Endothelial cell (in vitro differentiated cells): ENCODE measurements around the gene BNC2. TPM values are rescaled to one million over a fixed set of nuclear protein-coding genes. Genes with fewer than 3 reads are reported as not detected.

Experiments used
- DNase-seq: peaks from one replicate; pipeline ENCODE4 v3.0.0; 2021; ENCODE audit warnings: low spot score
- H3K27ac Mint-ChIP-seq: one replicate; pipeline ENCODE4 v1.8.0; 2021; ENCODE audit warnings: mixed read lengths, inconsistent platforms; ENCODE audit not compliant: unreplicated experiment
- H3K27me3 Mint-ChIP-seq: one replicate; pipeline ENCODE4 v1.8.0; 2021; ENCODE audit warnings: mild to moderate bottlenecking, moderate library complexity, mixed read lengths, inconsistent platforms; ENCODE audit not compliant: unreplicated experiment
- H3K36me3 Mint-ChIP-seq: one replicate; pipeline ENCODE4 v1.8.0; 2021; ENCODE audit warnings: mild to moderate bottlenecking, low read depth, mixed read lengths, inconsistent platforms; ENCODE audit not compliant: unreplicated experiment
- H3K4me1 Mint-ChIP-seq: one replicate; pipeline ENCODE4 v1.8.0; 2021; ENCODE audit warnings: mild to moderate bottlenecking, mixed read lengths, inconsistent platforms; ENCODE audit not compliant: unreplicated experiment
- H3K4me3 Mint-ChIP-seq: one replicate; pipeline ENCODE4 v1.8.0; 2021; ENCODE audit warnings: mild to moderate bottlenecking, mixed read lengths, inconsistent platforms; ENCODE audit not compliant: unreplicated experiment
- H3K9me3 Mint-ChIP-seq: one replicate; pipeline ENCODE4 v1.8.0; 2021; ENCODE audit warnings: mixed read lengths, inconsistent platforms; ENCODE audit not compliant: unreplicated experiment
- CTCF ChIP-seq: fragments of 200-600 bp; sonication (generic); IDR thresholded peaks from one replicate; pipeline ENCODE4 v1.5.0; 2021; ENCODE audit warnings: antibody characterized with exemption; ENCODE audit not compliant: unreplicated experiment
- total RNA-seq: library from RNA; stranded (reverse); fragmentation: NEBNext Ultra II Directional; extraction: Animal tissue kit (Norgen Biotek cat#: 25700); gene quantifications from one replicate; pipeline ENCODE4 v1.2.1, GENCODE V29; 2021; ENCODE audit not compliant: unreplicated experiment

BNC2 gene
- total RNA-seq, 1 donor from 2014 or later, result 20.1 TPM

GRCh38 chr9:16825971-16826625 lies 44.4 kb downstream of the BNC2 start:
- Mint-ChIP-seq H3K4me3 (no peak overlapping the region), H3K27ac (no peak overlapping the region), H3K9me3 (no peaks in the 10 kb centered on the region)

GRCh38 chr9:16825331-16825725 lies 45.1 kb downstream of the BNC2 start:
- no peak for TF ChIP-seq CTCF
- Mint-ChIP-seq H3K27me3 (peaks cover 1% of the 10 kb centered on the region), H3K9me3 (no peaks in the 10 kb centered on the region), H3K4me3 (no peak overlapping the region), H3K4me1 (peaks cover 15% of the 10 kb centered on the region), H3K36me3 (no peaks in the 10 kb centered on the region), H3K27ac (no peak overlapping the region)
- no peak for DNase-seq

More at GRCh38 chr9:16825971-16826625, 44.4 kb downstream of the BNC2 start:
- Mint-ChIP-seq H3K4me1 (peaks cover 15% of the 10 kb centered on the region), H3K36me3 (no peaks in the 10 kb centered on the region), H3K27me3 (peaks cover 1% of the 10 kb centered on the region)
- no peak for DNase-seq
- no peak for TF ChIP-seq CTCF

- H3K9me3 Mint-ChIP-seq, result no peaks in the 10 kb centered on the region
- TF ChIP-seq CTCF, result no peak
- no peak for DNase-seq
- H3K4me3 Mint-ChIP-seq, result no peak overlapping the region
- H3K36me3 Mint-ChIP-seq, result no peaks in the 10 kb centered on the region
- peaks cover 15% of the 10 kb centered on the region for H3K4me1 Mint-ChIP-seq
- no peak overlapping the region for H3K27ac Mint-ChIP-seq
- peaks cover 1% of the 10 kb centered on the region for H3K27me3 Mint-ChIP-seq
Measured at GRCh38 chr9:16824545-16825330, 45.7 kb downstream of the BNC2 start.

- no peak for TF ChIP-seq CTCF
- H3K9me3 Mint-ChIP-seq, result no peaks in the 10 kb centered on the region
- no peak overlapping the region for H3K27ac Mint-ChIP-seq
- DNase-seq, result no peak
- no peak overlapping the region for H3K4me3 Mint-ChIP-seq
- peaks cover 1% of the 10 kb centered on the region for H3K27me3 Mint-ChIP-seq
- no peaks in the 10 kb centered on the region for H3K36me3 Mint-ChIP-seq
- peaks cover 13% of the 10 kb centered on the region for H3K4me1 Mint-ChIP-seq
Measured at GRCh38 chr9:16823906-16824305, 46.6 kb downstream of the BNC2 start.

- TF ChIP-seq CTCF, result no peak
- Mint-ChIP-seq H3K27ac (no peak overlapping the region), H3K27me3 (no peaks in the 10 kb centered on the region), H3K9me3 (no peaks in the 10 kb centered on the region), H3K4me1 (peaks cover 9% of the 10 kb centered on the region), H3K36me3 (no peaks in the 10 kb centered on the region), H3K4me3 (no peak overlapping the region)
- DNase-seq, result no peak
Measured at GRCh38 chr9:16821344-16821743, 49.1 kb downstream of the BNC2 start.
